GM18868 (cell line): Measurements from ENCODE around the gene SCN5A.

Experiments used
- ATAC-seq: cut with Tn5 transposase; IDR thresholded peaks from one replicate; pipeline ENCODE4 v1.9.1; 2021; ENCODE audit warnings: mild to moderate bottlenecking, moderate library complexity; ENCODE audit not compliant: unreplicated experiment

SCN5A gene

GRCh38 chr3:38563070-38563885 is 86.2 kb downstream of the SCN5A start:
- no peak for ATAC-seq

GRCh38 chr3:38562467-38562925 is 87.0 kb downstream of the SCN5A start:
- no peak for ATAC-seq

- no peak for ATAC-seq
Observed at GRCh38 chr3:38561746-38562466, 87.6 kb downstream of the SCN5A start.

- ATAC-seq, result no peak
Observed at GRCh38 chr3:38560996-38561717, 88.3 kb downstream of the SCN5A start.

DNA sequence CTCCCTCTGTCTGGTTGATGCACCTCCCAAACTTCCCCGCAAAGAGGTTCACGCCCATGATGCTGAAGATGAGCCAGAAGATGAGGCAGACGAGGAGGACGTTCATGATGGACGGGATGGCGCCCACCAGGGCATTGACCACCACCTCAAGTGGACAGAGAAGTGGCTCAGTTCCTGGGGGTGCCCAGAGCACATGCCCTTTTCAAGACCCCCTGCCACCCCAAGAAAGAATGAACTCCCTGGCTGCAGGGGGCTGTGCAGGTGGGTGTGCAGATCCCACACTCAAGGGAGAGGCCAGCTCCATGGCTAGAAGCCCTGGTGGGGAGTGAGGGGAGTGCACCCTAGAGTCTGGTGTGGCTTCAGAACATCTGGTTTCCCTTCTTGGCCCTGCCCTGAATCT is 89.2 kb downstream of the SCN5A start:
- no peak for ATAC-seq

DNA sequence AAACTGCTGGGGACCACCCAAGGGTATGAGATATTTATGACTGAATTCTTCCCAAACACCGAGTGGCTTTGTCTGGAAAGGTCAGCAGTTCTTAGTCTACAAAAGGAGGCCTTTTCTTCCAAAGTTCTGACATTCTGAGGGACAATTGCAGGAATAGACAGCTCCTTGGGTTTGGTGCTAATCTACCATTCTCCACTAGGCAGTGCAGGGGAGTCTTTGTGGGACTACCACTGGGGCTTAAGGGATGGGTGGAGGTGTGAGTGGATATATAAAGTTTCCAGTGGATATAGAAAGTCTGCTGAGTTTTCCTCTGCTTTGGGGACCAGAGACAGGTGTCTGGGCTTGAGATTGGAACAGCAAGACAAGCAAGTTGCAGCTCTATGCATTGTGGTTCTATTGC is 90.6 kb downstream of the SCN5A start:
- no peak for ATAC-seq

- no peak for ATAC-seq
Observed at GRCh38 chr3:38556640-38557358, 92.7 kb downstream of the SCN5A start.

DNA sequence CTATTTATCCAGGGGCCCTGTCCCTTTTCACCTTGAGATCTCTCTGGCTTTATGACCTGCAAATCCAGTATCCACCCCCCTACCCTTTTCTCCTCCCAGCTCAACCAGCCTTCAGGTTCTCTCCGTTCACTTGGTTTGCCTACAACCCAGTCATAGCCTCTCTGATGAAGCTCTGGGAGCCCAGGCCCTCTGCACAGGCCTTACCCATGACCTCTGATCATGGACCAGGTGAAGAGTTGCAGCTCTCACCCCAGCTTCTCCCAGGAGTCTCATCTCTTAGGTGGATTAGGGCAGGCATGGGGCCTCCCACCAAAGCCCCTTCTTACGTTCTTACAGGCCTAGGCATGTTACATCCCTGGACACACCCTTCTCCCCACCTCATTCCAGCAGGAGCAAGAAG is 93.6 kb downstream of the SCN5A start:
- ATAC-seq, result no peak

- no peak for ATAC-seq
Observed at GRCh38 chr3:38555149-38555840, 94.2 kb downstream of the SCN5A start.

DNA sequence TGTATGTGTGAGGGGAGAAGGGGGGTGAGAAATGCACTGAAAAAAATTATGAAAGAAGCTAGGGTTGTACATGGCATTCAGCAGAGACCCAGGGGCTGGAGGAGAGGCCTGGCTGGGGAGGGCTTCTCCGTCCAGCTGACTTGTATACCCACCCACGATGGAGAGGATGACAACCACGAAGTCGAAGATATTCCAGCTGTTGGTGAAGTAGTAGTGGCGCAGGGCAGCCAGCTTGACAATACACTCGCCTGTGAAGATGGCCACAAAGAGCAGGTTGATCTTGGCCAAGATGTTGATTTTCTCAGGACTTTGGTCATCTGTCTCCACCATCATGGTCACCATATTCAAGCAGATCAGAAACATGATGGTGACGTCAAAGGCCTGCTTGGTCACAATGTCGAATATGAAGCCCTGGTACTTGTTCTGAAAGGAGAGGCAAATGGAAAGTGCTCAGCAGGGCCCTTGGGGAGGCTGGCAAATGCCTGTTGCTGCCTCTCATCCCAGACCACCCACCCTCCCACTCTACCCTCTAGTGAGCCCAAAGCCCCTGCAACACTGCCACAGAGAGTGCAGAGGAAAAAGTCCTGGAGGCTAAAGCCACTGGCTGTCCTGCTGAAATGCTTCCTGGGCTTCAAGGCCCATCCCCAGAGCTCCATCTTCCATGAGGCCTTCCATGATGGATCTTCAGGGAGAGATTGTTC is 95.2 kb downstream of the SCN5A start:
- no peak for ATAC-seq

DNA sequence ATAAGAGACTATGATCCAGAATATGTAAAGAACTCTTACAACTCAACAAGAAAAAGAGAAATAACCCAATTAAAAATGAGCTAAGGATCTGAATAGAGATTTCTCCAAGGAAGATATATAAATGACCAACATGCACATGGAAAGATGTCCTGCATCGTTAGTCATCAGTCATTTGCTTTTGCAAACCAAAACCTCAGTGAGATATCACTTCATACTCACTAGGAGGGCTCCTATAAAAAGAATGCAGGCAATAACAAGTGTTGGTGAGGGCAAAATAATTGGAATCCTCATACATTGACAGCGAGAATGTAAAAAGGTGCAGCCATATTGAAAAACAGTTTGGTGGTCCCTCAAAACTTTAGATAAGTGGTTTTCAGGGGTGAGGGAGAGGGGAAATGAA is 96.4 kb downstream of the SCN5A start:
- ATAC-seq, result no peak

DNA sequence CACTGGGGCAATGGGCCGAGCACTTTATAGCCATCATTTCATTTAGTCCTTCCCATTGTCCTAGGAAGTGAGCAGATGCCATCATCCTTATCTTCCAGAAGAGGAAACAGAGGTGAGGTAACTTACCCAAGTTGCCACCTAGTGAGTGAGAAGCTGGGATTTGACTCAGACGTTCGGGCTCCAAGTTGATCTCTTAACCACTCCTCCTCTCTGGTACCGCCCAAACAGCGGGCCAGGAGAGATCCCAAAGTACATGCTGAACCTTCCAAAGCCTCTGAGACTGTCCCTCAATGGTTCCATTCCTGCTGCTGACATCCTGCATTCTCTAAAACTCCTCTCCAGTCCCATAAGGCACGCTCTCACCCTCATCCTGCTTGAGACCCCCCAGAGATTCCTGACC is 97.1 kb downstream of the SCN5A start:
- no peak for ATAC-seq

- no peak for ATAC-seq
Observed at GRCh38 chr3:38551026-38551832, 98.3 kb downstream of the SCN5A start.

DNA sequence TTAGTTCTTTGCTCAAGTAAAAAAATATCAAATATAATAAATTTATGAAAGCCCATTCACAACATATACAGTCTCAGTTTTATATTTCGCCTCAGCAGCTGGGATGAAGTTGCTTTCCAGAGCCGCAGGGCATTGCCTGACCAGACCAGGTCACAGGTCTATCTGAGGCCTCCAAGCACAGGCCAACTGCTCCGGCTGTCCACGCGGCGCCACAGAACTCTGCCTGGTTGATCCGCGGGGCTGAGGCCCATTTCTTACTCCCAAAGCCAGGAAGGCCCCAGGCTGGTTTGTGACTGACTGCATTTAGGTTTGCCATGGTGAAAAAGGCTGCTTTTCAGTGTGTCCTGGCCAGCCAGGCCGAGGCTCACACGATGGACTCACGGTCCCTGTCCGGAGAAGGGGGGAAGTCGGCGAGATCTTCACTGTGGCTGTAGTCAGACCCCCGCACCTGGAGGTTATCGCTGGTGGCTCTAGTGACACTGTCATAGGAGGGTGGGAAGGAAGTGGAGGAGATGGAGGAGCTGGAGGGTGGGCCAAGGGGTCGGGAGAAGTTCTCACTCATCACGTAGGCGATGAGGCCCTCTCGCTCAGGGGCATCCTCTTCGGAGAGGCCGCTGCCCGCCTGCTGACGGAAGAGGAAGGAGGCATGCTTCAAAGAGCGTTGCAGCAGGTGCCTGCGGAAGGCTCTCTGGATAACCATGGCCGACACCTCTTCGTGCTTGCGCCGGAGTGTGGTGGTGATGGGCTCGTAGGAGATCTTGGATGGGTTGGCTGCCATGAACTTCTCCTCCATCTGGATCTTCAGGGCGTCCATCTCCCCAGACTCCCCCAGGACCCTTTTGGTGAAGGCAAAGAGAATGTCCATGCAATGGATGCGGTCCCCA is 99.3 kb downstream of the SCN5A start:
- no peak for ATAC-seq

GRCh38 chr3:38549486-38549885 is 100.0 kb downstream of the SCN5A start:
- ATAC-seq, result no peak

- ATAC-seq, result no peak
Observed at GRCh38 chr3:38549082-38549481, 100.4 kb downstream of the SCN5A start.

GRCh38 chr3:38548154-38548931 is 101.1 kb downstream of the SCN5A start:
- ATAC-seq, result no peak
